IMR-90 (cell line): ENCODE results near the gene JRKL. TPM values are rescaled to one million over a fixed set of nuclear protein-coding genes. Genes with fewer than 3 reads are reported as not detected.
A peak's percentile ranks its signal among the peaks of the same experiment; 100 is the strongest.

Experiments used
- ATAC-seq: fragments of 200-7000 bp; cut with Tn5 transposase; 2 replicates; pipeline ENCODE4 v1.9.1; 2020; ENCODE audit warnings: low read depth, mild to moderate bottlenecking, moderate library complexity
- BruUV-seq: library from RNA; stranded (reverse); fragments of 400-500 nt; replicated peaks from 2 replicates; lab custom pipeline; 2021; lab: Mats Ljungman, UMichigan
- CTCF ChIA-PET: fragments of 300-600 bp; formaldehyde crosslinking; extraction: SDS; loops from one replicate; lab custom pipeline; 2021; ENCODE audit warnings: antibody characterized with exemption; lab: Yijun Ruan, JAX
- POLR2A ChIA-PET: fragments of 300-600 bp; sonication (Branson Sonifier 250); formaldehyde crosslinking; loops from one replicate; lab custom pipeline; 2022; ENCODE audit warnings: antibody characterized with exemption; ENCODE audit not compliant: unreplicated experiment; lab: Charles Lee
- DNase-seq: peaks from one replicate; pipeline ENCODE4 v3.0.0; 2013
- H2AFZ ChIP-seq: replicated peaks from 2 replicates; pipeline ENCODE3; 2013; ENCODE audit warnings: low read length, mild to moderate bottlenecking; ENCODE audit not compliant: poor library complexity
- H2AK5ac ChIP-seq: 2 replicates; pipeline ENCODE4 v1.6.1; 2013; ENCODE audit warnings: low read depth, low read length, inconsistent platforms
- H2AK9ac ChIP-seq: replicated peaks from 2 replicates; pipeline ENCODE3; 2013; ENCODE audit warnings: mild to moderate bottlenecking, low read depth, low read length, moderate library complexity; ENCODE audit not compliant: poor library complexity
- H2BK120ac ChIP-seq: 2 replicates; pipeline ENCODE4 v1.6.1; 2013; ENCODE audit warnings: low read depth, low read length, inconsistent platforms
- H2BK15ac ChIP-seq: 3 replicates; pipeline ENCODE4 v1.6.1; 2013; ENCODE audit warnings: low read depth, low read length, inconsistent platforms
- H2BK20ac ChIP-seq: 2 replicates; pipeline ENCODE4 v1.6.1; 2013; ENCODE audit warnings: low read depth, mild to moderate bottlenecking, inconsistent platforms, low read length, moderate library complexity
- H2BK5ac ChIP-seq: 2 replicates; pipeline ENCODE4 v1.6.1; 2013; ENCODE audit warnings: mild to moderate bottlenecking, low read depth, low read length, inconsistent platforms; ENCODE audit not compliant: poor library complexity, severe bottlenecking
- H3K14ac ChIP-seq: replicated peaks from 2 replicates; pipeline ENCODE4 v1.6.1; 2013; ENCODE audit warnings: low read depth, low read length, inconsistent platforms
- H3K18ac ChIP-seq: 2 replicates; pipeline ENCODE4 v1.6.1; 2013; ENCODE audit warnings: low read depth, low read length, control low read depth
- H3K23ac ChIP-seq: 2 replicates; pipeline ENCODE4 v1.6.1; 2013; ENCODE audit warnings: low read depth, low read length, inconsistent platforms
- H3K27ac ChIP-seq: 2 replicates; pipeline ENCODE4 v1.5.1; 2013; ENCODE audit warnings: mild to moderate bottlenecking, control low read depth, low read length; ENCODE audit not compliant: insufficient read depth
- H3K27me3 ChIP-seq: 2 replicates; pipeline ENCODE4 v1.6.1; 2013; ENCODE audit warnings: low read length; ENCODE audit not compliant: control insufficient read depth, insufficient read depth
- H3K36me3 ChIP-seq: 2 replicates; pipeline ENCODE4 v1.6.1; 2013; ENCODE audit warnings: low read length, mixed read lengths; ENCODE audit not compliant: control insufficient read depth, insufficient read depth
- H3K4ac ChIP-seq: 2 replicates; pipeline ENCODE4 v1.6.1; 2013; ENCODE audit warnings: low read depth, low read length, inconsistent platforms
- H3K4me1 ChIP-seq: 2 replicates; pipeline ENCODE4 v1.6.1; 2013; ENCODE audit warnings: low read length, mixed read lengths; ENCODE audit not compliant: control insufficient read depth, insufficient read depth
- H3K4me2 ChIP-seq: 2 replicates; pipeline ENCODE4 v1.6.1; 2013; ENCODE audit warnings: low read depth, mild to moderate bottlenecking, control low read depth, low read length, moderate library complexity
- H3K4me3 ChIP-seq: 2 replicates; pipeline ENCODE4 v1.5.1; 2013; ENCODE audit warnings: low read depth, mild to moderate bottlenecking, control low read depth, low read length, moderate library complexity; ENCODE audit not compliant: insufficient read depth
- H3K56ac ChIP-seq: 2 replicates; pipeline ENCODE4 v1.6.1; 2013; ENCODE audit warnings: low read length, inconsistent platforms; ENCODE audit not compliant: insufficient read depth; ENCODE audit errors: extremely low read depth
- H3K79me1 ChIP-seq, 2 experiments: 2 replicates each; pipeline ENCODE4 v1.6.1; 2013; ENCODE audit warnings: low read length in 2 of 2, inconsistent platforms in 1 of 2, low read depth in 1 of 2
- H3K9ac ChIP-seq: 2 replicates; pipeline ENCODE4 v1.6.1; 2013; ENCODE audit warnings: low read depth, low read length, control low read depth
- H3K9me1 ChIP-seq: 2 replicates; pipeline ENCODE4 v1.6.1; 2013; ENCODE audit warnings: low read length, inconsistent platforms; ENCODE audit not compliant: insufficient read depth
- H3K9me3 ChIP-seq: 2 replicates; pipeline ENCODE4 v1.6.1; 2013; ENCODE audit warnings: low read length; ENCODE audit not compliant: control insufficient read depth, insufficient read depth
- H4K20me1 ChIP-seq: 2 replicates; pipeline ENCODE4 v1.6.1; 2013; ENCODE audit warnings: low read length, inconsistent platforms; ENCODE audit not compliant: insufficient read depth
- H4K5ac ChIP-seq: 2 replicates; pipeline ENCODE4 v1.6.1; 2013; ENCODE audit warnings: mild to moderate bottlenecking, low read depth, low read length, control low read depth
- H4K8ac ChIP-seq, 2 experiments: 2 replicates each; pipeline ENCODE4 v1.6.1; 2013; ENCODE audit warnings: low read depth in 2 of 2, low read length in 2 of 2, control low read depth in 1 of 2, inconsistent platforms in 1 of 2
- H4K91ac ChIP-seq: 2 replicates; pipeline ENCODE4 v1.6.1; 2013; ENCODE audit warnings: low read depth, low read length, inconsistent platforms; ENCODE audit not compliant: insufficient read depth
- NFE2L2 ChIP-seq: fragments of 150-350 bp; IDR thresholded peaks from 2 replicates; pipeline ENCODE4 v1.6.1; 2016; ENCODE audit warnings: low read depth, mild to moderate bottlenecking, low read length
- RAD21 ChIP-seq: IDR thresholded peaks from 2 replicates; pipeline ENCODE4 v1.6.1; 2012; ENCODE audit warnings: low read length, improper control_type of control experiment
- RFX5 ChIP-seq: IDR thresholded peaks from 2 replicates; pipeline ENCODE4 v1.8.0; 2012; ENCODE audit warnings: low read depth, mild to moderate bottlenecking, low read length, moderate library complexity
- SMC3 ChIP-seq: fragments of 150-350 bp; IDR thresholded peaks from 2 replicates; pipeline ENCODE4 v1.6.1; 2016; ENCODE audit warnings: low read depth, mild to moderate bottlenecking, antibody characterized with exemption, low read length, moderate library complexity
- WGBS, 2 experiments: methylation state at CpG; one replicate each; pipeline versions ENCODE4 v1.1.5 to v1.1.7; 2013; ENCODE audit warnings: missing lambda C conversion rate in 2 of 2; ENCODE audit not compliant: insufficient read length in 1 of 2; ENCODE audit errors: extremely low coverage in 2 of 2; 5-methylcytosine and 5-hydroxymethylcytosine counted together
- dilution Hi-C: fragments of 300-500 bp; cut with HindIII; formaldehyde crosslinking; loops from one replicate; pipeline ENCODE4 v1.14.3; 2018; ENCODE audit warnings: low sequenced_read_pairs; ENCODE audit not compliant: unreplicated experiment
- in situ Hi-C: fragments of 300-500 bp; cut with MboI; formaldehyde crosslinking; loops from 3 replicates; pipeline ENCODE4 v1.14.3; 2019; ENCODE audit warnings: low sequenced_read_pairs, inconsistent platforms, mixed read lengths
- intact Hi-C: fragments of 100-400 bp; cut with micrococcal nuclease; formaldehyde crosslinking; loops from 2 replicates; pipeline ENCODE4 v1.10.0; 2022
- polyA plus RNA-seq, 3 experiments: library from polyadenylated mRNA; depleted of rRNA; stranded (reverse); fragments of >200 nt; gene quantifications; 2 replicates each; pipeline ENCODE4 v1.2.3, GENCODE V29; 2012; ENCODE audit warnings: low replicate concordance in 1 of 3
- total RNA-seq: library from RNA; depleted of rRNA; stranded (reverse); fragments of >200 nt; gene quantifications from 2 replicates; pipeline ENCODE4 v1.2.3, GENCODE V29; 2012
- TF ChIP-seq, protein P1 (sequence below): conservative IDR thresholded peaks from 2 replicates; pipeline ENCODE4 v1.5.1; 2012; ENCODE audit warnings: mild to moderate bottlenecking, low read depth, low read length, improper control_type of control experiment

Gene JRKL
- total and polyA plus RNA-seq, 2 of the 4 experiments (the other 2 are of a cell fraction) = 5.6 to 5.9 TPM

DNA sequence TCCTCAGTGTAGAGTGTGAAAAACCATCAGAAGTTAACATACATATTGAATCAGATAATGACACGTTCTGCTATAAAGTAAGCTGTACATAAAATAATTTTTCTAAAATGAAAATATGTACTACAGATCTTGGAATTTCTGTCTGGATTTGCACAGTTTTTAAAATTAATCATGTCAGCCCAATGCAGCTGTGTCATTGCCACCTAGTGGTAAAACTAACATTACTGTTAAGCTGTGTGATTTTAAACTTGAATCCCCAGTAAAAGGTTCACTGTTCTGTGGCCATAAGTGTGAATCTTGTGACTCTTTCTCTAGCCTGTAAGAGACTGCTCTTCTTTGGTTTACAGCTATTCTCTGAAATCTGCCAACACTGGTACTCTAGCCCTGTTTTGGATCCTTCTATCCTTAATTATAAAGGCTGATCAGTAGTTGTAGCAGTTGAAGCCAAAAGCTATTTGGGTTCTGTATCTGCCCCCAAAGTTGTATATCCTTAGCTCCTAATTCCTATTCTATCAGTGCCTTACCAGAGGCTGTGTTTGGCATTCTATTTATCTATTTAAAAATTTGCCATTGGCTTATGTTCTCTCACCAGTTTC lies 4.0 kb downstream of the JRKL start:
- H4K91ac ChIP-seq = no peak overlapping the region

More for the DNA sequence above, 4.0 kb downstream of the JRKL start:
- no peaks in the 10 kb centered on the region for H3K36me3 ChIP-seq
- DNase-seq (peak; percentile 61), ATAC-seq (no peak)
- no peak overlapping the region for H2AFZ ChIP-seq
- no peaks in the 10 kb centered on the region; the same call in 1 of the 2 replicates for H3K9me3 ChIP-seq
- H4K5ac ChIP-seq = no peak overlapping the region
- no peaks in the 10 kb centered on the region for H3K4me1 ChIP-seq
- no CpG with 5 or more reads among the region's 1 CpG for WGBS, 2 experiments
- H2AK5ac ChIP-seq = no peak overlapping the region
- H3K14ac ChIP-seq = no peak overlapping the region
- ChIA-PET POLR2A (interaction anchor here (0.6 kb wide), 1 partner anchor 348 kb away, joined by 6 read pairs; no protein-coding TSS in a partner anchor), CTCF (interaction anchor here (0.7 to 2.2 kb wide), 8 partner anchors 11 to 544 kb away, joined by 3 to 5 read pairs (median 3); partner anchors contain the start of gene MAML2)
- no peaks in the 10 kb centered on the region for H3K27me3 ChIP-seq
- H3K9me1 ChIP-seq = 0 out of 2 replicates have a peak, but pooled peaks cover 2% of the 10 kb centered on the region
- in situ Hi-C loops = loop anchor here (10.0 kb wide), 1 partner anchor 549 kb away; no protein-coding TSS in a partner anchor
- H2BK20ac ChIP-seq = no peak overlapping the region
- dilution Hi-C loops = no loop called here
- H3K27ac ChIP-seq = no peak overlapping the region
- no TSS peak for BruUV-seq
- no peak overlapping the region for H2BK15ac ChIP-seq
- TF ChIP-seq RAD21 = peak; percentile 82
- no peak for TF ChIP-seq RFX5
- TF ChIP-seq SMC3 = peak; percentile 73
- TF ChIP-seq, protein P1, sequence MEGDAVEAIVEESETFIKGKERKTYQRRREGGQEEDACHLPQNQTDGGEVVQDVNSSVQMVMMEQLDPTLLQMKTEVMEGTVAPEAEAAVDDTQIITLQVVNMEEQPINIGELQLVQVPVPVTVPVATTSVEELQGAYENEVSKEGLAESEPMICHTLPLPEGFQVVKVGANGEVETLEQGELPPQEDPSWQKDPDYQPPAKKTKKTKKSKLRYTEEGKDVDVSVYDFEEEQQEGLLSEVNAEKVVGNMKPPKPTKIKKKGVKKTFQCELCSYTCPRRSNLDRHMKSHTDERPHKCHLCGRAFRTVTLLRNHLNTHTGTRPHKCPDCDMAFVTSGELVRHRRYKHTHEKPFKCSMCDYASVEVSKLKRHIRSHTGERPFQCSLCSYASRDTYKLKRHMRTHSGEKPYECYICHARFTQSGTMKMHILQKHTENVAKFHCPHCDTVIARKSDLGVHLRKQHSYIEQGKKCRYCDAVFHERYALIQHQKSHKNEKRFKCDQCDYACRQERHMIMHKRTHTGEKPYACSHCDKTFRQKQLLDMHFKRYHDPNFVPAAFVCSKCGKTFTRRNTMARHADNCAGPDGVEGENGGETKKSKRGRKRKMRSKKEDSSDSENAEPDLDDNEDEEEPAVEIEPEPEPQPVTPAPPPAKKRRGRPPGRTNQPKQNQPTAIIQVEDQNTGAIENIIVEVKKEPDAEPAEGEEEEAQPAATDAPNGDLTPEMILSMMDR = peak; percentile 73
- TF ChIP-seq NFE2L2 = no peak
- H3K56ac ChIP-seq = no peak overlapping the region
- intact Hi-C loops = loop anchor here (1.0 to 5.0 kb wide), 3 partner anchors 472 to 603 kb away; partner anchors contain the start of gene MTMR2
- no peak overlapping the region for H2BK5ac ChIP-seq
- no peaks in the 10 kb centered on the region for H4K20me1 ChIP-seq
- H3K4me2 ChIP-seq = no peak overlapping the region
- H3K79me1 ChIP-seq = peaks cover 24 to 34% of the 10 kb centered on the region in 2 experiments
- H3K23ac ChIP-seq = no peak overlapping the region
- H3K18ac ChIP-seq = no peak overlapping the region
- H3K4ac ChIP-seq = no peak overlapping the region
- no peak overlapping the region for H3K4me3 ChIP-seq
- H2BK120ac ChIP-seq = no peak overlapping the region
- no peak overlapping the region for H4K8ac ChIP-seq
- H3K9ac ChIP-seq = no peak overlapping the region
- H2AK9ac ChIP-seq = no peak overlapping the region
